ENCODE measurements around the gene POU3F2.

POU3F2 gene

DNA sequence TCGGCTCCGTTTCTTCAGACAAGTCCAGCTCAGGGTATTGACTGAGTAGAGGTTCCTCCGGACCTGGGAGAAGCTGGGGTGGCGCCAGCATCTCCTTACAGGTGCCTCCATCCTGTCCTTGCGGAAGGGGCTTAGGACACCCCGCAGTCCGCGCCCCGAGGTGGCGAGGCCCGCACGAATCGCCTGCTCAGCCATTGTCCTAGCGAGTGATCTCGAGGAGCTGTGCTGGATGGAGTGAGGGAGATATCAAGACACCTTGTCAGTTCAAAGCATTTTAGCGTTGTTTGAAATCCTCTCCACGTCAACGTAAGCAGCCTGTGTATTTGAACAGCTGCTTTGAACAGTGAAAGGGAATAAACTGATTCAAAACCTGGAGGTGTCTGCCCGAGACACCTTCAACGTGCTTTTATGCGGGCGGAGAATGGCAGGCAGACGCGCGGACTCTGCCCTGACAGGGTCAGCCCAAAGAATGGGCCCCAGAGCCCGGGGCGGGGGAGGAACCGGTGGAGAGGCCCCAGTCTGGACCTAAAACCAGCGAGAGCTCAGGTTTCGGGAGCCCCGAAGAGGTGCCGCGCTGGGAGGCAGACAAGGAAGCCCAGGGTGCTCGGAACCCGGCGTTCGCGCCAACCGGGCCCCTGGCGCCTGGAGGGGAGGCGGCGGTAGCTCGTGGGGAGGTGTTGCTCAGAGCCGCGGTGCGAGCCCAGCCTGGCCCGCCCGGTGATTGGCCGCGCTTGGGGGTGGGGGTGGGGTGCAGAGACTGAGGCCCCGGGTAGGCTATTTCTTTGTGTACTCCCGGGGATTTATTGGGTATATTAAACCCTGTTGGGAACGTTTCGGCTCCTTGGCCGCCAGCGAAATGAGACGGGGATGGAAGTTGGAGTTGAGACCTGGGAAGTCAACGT, 3.1 kb upstream of the POU3F2 start:
- no peak overlapping the region for H3K27ac ChIP-seq (ENCODE audit: low read depth in 2 of 2, low read length in 2 of 2)
- H3K4me1 ChIP-seq (ENCODE audit: control insufficient read depth in 2 of 2, insufficient read depth in 2 of 2, low read length in 2 of 2), result peaks cover 17 to 21% of the 10 kb centered on the region in 2 donors
- H3K9ac ChIP-seq (ENCODE audit: low read depth in 1 of 2, low read length in 2 of 2), result no peak overlapping the region

DNA sequence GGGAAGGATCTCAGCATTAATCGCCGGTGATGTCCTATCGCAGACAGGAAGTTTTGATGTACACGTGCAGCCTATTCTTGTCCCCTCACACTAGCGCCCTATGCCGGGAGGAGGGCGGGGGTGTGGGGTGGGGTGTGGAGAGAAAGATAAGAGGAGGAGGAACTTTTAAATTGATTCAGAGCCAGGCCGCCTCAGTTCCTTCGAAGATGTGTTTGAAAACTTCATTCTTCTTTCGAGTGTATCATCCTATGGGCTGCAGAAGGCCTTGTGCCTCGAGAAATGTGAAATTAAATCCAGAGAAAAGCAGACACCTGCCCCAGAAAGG, 2.5 kb upstream of the POU3F2 start:
- Histone ChIP-seq H3K36me3 (ENCODE audit: control insufficient read depth in 2 of 2, insufficient read depth in 2 of 2, low read length in 2 of 2) (no peaks in the 10 kb centered on the region), H3K4me1 (ENCODE audit: control insufficient read depth in 2 of 2, insufficient read depth in 2 of 2, low read length in 2 of 2) (peaks cover 17 to 21% of the 10 kb centered on the region in 2 donors), H3K9ac (ENCODE audit: low read depth in 1 of 2, low read length in 2 of 2) (no peak overlapping the region), H3K9me3 (ENCODE audit: control insufficient read depth in 2 of 2, low read length in 2 of 2) (no peaks in the 10 kb centered on the region), H3K27ac (ENCODE audit: low read depth in 2 of 2, low read length in 2 of 2) (no peak overlapping the region), H3K27me3 (ENCODE audit: control insufficient read depth in 2 of 2, insufficient read depth in 2 of 2, low read length in 2 of 2) (peaks cover 68 to 79% of the 10 kb centered on the region in 2 donors), H3K4me3 (ENCODE audit: low read length in 2 of 2) (no peak overlapping the region)

More for the DNA sequence above, 3.1 kb upstream of the POU3F2 start:
- Histone ChIP-seq H3K27me3 (ENCODE audit: control insufficient read depth in 2 of 2, insufficient read depth in 2 of 2, low read length in 2 of 2) (peaks cover 68 to 79% of the 10 kb centered on the region in 2 donors), H3K36me3 (ENCODE audit: control insufficient read depth in 2 of 2, insufficient read depth in 2 of 2, low read length in 2 of 2) (no peaks in the 10 kb centered on the region), H3K9me3 (ENCODE audit: control insufficient read depth in 2 of 2, low read length in 2 of 2) (no peaks in the 10 kb centered on the region), H3K4me3 (ENCODE audit: low read length in 2 of 2) (no peak overlapping the region)

DNA sequence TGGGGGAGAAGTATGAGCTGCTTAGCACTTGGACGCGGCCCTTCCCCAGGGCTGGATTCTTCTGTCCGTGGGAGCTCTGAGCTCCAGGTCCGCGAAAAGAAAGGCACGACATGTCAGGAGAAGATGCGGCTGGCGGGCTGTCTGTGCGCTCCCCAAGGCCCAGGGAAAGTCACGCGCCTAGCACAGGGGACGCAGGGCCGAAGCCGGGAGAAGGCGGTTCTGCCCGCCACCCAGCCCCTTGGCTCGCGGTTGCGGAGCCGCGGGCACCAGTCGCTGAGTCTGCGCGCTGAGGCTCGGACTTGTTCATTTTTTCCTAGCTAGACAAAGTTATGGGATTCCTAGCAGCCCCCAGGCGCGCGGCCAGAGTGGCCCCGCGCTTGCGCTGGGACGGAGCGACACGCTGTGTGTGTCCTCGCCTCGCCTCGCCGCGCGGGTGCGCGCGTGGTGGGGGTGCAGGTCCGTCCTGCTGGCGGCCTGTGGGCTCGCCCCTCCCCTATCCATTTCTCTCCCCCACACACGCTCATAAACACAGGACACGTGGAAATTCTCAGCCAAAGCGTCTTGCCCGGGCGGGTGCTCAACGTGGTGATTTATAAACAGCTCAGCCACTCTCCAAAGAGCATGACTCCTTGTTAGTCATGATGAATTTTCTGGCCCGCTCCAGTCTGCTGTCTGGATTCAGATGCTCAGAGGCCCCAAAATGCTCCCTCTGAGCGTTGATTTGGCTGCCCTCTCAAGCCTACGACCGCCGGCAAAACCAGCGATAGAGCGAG, 1.9 kb upstream of the POU3F2 start:
- Histone ChIP-seq H3K9ac (ENCODE audit: low read depth in 1 of 2, low read length in 2 of 2) (no peak overlapping the region), H3K27ac (ENCODE audit: low read depth in 2 of 2, low read length in 2 of 2) (no peak overlapping the region), H3K9me3 (ENCODE audit: control insufficient read depth in 2 of 2, low read length in 2 of 2) (no peaks in the 10 kb centered on the region), H3K4me3 (ENCODE audit: low read length in 2 of 2) (peak overlapping the region; percentile 50 to 65), H3K27me3 (ENCODE audit: control insufficient read depth in 2 of 2, insufficient read depth in 2 of 2, low read length in 2 of 2) (peaks cover 68 to 80% of the 10 kb centered on the region in 2 donors), H3K36me3 (ENCODE audit: control insufficient read depth in 2 of 2, insufficient read depth in 2 of 2, low read length in 2 of 2) (no peaks in the 10 kb centered on the region), H3K4me1 (ENCODE audit: control insufficient read depth in 2 of 2, insufficient read depth in 2 of 2, low read length in 2 of 2) (peaks cover 17 to 21% of the 10 kb centered on the region in 2 donors)

DNA sequence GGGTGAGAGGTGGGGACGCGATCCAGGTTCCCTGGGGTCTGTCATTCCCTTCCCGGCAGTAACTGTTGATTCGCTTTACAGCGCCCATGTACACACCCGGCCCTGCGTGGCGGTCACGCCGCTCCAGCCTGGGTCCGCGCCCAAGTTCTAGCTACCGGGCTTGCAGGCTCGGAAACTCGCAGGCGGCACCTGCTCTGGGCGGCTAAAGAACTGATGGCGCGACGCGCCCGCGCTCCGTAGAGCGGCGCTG, 1.4 kb upstream of the POU3F2 start:
- Histone ChIP-seq H3K36me3 (ENCODE audit: control insufficient read depth in 2 of 2, insufficient read depth in 2 of 2, low read length in 2 of 2) (no peaks in the 10 kb centered on the region), H3K4me1 (ENCODE audit: control insufficient read depth in 2 of 2, insufficient read depth in 2 of 2, low read length in 2 of 2) (peaks cover 17 to 21% of the 10 kb centered on the region in 2 donors), H3K9me3 (ENCODE audit: control insufficient read depth in 2 of 2, low read length in 2 of 2) (no peaks in the 10 kb centered on the region), H3K4me3 (ENCODE audit: low read length in 2 of 2) (peak overlapping the region; percentile 50 to 65), H3K27me3 (ENCODE audit: control insufficient read depth in 2 of 2, insufficient read depth in 2 of 2, low read length in 2 of 2) (peaks cover 68 to 80% of the 10 kb centered on the region in 2 donors), H3K27ac (ENCODE audit: low read depth in 2 of 2, low read length in 2 of 2) (no peak overlapping the region), H3K9ac (ENCODE audit: low read depth in 1 of 2, low read length in 2 of 2) (no peak overlapping the region)

DNA sequence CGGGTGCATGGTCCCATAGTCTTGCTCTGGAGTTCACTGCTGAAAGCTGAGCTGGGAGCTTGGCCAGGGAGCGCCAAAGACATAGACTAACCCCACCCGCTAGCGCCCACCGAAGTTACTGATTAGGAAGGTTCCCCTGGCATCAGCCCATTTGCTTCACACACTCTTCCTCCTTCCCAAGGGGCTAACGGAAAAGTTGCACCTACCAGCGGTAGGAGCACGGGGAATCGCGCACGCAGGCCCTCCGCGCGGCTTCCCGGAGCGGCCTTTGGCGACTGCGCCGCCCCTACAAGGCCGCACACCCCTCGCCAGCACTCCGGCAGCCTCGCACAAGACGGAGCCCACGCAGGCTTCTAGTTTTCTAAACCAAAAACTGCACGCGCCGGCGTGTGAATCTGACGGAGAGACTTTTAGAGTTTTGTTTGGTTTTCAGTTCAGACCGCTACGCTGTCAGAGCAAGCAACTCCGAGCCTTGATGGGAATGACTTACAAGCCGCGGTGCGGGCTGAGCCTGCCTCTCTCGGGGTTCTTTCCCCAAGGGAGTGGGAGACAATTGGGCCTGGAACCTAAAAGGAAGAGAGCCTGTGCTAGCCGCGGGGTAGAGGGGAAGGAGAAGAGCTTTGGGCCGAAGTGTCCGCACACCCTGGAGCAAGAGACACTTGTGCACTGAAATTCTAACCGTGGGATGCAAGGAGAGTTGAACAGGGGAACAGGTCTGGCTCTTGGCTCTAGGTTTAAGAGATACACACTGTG, 891 bp upstream of the POU3F2 start:
- H3K9ac ChIP-seq (ENCODE audit: low read depth in 1 of 2, low read length in 2 of 2), result no peak overlapping the region
- peaks cover 65 to 80% of the 10 kb centered on the region in 2 donors for H3K27me3 ChIP-seq (ENCODE audit: control insufficient read depth in 2 of 2, insufficient read depth in 2 of 2, low read length in 2 of 2)
- H3K4me1 ChIP-seq (ENCODE audit: control insufficient read depth in 2 of 2, insufficient read depth in 2 of 2, low read length in 2 of 2), result peaks cover 17 to 21% of the 10 kb centered on the region in 2 donors
- H3K4me3 ChIP-seq (ENCODE audit: low read length in 2 of 2), result peak overlapping the region; percentile 50 to 65
- no peaks in the 10 kb centered on the region for H3K36me3 ChIP-seq (ENCODE audit: control insufficient read depth in 2 of 2, insufficient read depth in 2 of 2, low read length in 2 of 2)
- no peak overlapping the region for H3K27ac ChIP-seq (ENCODE audit: low read depth in 2 of 2, low read length in 2 of 2)
- H3K9me3 ChIP-seq (ENCODE audit: control insufficient read depth in 2 of 2, low read length in 2 of 2), result no peaks in the 10 kb centered on the region

DNA sequence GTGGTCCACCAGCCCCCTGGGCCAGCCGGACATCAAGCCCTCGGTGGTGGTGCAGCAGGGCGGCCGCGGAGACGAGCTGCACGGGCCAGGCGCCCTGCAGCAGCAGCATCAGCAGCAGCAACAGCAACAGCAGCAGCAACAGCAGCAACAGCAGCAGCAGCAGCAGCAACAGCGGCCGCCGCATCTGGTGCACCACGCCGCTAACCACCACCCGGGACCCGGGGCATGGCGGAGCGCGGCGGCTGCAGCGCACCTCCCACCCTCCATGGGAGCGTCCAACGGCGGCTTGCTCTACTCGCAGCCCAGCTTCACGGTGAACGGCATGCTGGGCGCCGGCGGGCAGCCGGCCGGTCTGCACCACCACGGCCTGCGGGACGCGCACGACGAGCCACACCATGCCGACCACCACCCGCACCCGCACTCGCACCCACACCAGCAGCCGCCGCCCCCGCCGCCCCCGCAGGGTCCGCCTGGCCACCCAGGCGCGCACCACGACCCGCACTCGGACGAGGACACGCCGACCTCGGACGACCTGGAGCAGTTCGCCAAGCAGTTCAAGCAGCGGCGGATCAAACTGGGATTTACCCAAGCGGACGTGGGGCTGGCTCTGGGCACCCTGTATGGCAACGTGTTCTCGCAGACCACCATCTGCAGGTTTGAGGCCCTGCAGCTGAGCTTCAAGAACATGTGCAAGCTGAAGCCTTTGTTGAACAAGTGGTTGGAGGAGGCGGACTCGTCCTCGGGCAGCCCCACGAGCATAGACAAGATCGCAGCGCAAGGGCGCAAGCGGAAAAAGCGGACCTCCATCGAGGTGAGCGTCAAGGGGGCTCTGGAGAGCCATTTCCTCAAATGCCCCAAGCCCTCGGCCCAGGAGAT, 1.0 kb downstream of the POU3F2 start:
- Histone ChIP-seq H3K36me3 (ENCODE audit: control insufficient read depth in 2 of 2, insufficient read depth in 2 of 2, low read length in 2 of 2) (no peaks in the 10 kb centered on the region), H3K27me3 (ENCODE audit: control insufficient read depth in 2 of 2, insufficient read depth in 2 of 2, low read length in 2 of 2) (peaks cover 69 to 81% of the 10 kb centered on the region in 2 donors), H3K4me1 (ENCODE audit: control insufficient read depth in 2 of 2, insufficient read depth in 2 of 2, low read length in 2 of 2) (peaks cover 17 to 21% of the 10 kb centered on the region in 2 donors), H3K9ac (ENCODE audit: low read depth in 1 of 2, low read length in 2 of 2) (no peak overlapping the region), H3K27ac (ENCODE audit: low read depth in 2 of 2, low read length in 2 of 2) (no peak overlapping the region), H3K4me3 (ENCODE audit: low read length in 2 of 2) (peak overlapping the region in 1 of 2 donors; percentile 13), H3K9me3 (ENCODE audit: control insufficient read depth in 2 of 2, low read length in 2 of 2) (no peaks in the 10 kb centered on the region)

DNA sequence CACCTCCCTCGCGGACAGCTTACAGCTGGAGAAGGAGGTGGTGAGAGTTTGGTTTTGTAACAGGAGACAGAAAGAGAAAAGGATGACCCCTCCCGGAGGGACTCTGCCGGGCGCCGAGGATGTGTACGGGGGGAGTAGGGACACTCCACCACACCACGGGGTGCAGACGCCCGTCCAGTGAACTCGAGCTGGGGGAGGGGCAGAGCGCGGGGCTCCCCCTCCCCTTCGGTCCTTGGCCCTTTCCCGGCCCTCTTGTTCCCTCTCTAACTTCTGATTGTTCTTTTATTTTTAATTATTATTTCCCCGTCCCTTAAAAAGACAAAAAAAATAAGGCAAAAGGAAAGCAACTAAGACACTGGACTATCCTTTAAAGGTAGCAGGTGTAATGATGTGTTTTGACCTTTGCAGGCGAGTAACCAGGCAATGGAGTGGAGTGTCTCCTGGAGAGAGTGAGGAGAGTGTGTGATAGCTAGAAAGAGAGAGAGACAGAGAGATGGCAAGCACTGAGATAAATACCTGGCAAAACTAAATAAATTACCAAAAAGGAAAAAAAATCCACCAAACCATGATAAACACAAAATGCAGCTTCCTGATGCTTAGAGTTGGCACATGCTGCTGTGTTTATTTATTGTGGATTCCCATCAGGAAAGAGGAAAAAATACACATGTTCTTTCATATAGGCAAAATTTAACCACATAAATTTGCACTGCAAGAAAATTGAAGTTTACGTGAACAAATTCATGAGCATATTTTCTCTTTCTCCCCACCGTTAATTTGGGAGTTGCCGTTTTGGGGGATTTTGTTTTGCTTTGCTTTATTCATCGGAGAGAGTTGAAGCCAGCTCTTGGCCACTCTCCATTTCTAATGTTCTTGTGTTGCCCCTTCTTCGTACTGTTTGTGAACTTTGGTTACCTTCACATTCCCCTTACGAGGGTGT, 1.9 kb downstream of the POU3F2 start:
- peaks cover 16 to 17% of the 10 kb centered on the region in 2 donors for H3K4me1 ChIP-seq (ENCODE audit: control insufficient read depth in 2 of 2, insufficient read depth in 2 of 2, low read length in 2 of 2)
- peaks cover 68 to 78% of the 10 kb centered on the region in 2 donors for H3K27me3 ChIP-seq (ENCODE audit: control insufficient read depth in 2 of 2, insufficient read depth in 2 of 2, low read length in 2 of 2)
- no peaks in the 10 kb centered on the region for H3K9me3 ChIP-seq (ENCODE audit: control insufficient read depth in 2 of 2, low read length in 2 of 2)
- peak overlapping the region in 1 of 2 donors; percentile 13 for H3K4me3 ChIP-seq (ENCODE audit: low read length in 2 of 2)
- no peak overlapping the region for H3K9ac ChIP-seq (ENCODE audit: low read depth in 1 of 2, low read length in 2 of 2)
- H3K36me3 ChIP-seq (ENCODE audit: control insufficient read depth in 2 of 2, insufficient read depth in 2 of 2, low read length in 2 of 2), result no peaks in the 10 kb centered on the region
- no peak overlapping the region for H3K27ac ChIP-seq (ENCODE audit: low read depth in 2 of 2, low read length in 2 of 2)

DNA sequence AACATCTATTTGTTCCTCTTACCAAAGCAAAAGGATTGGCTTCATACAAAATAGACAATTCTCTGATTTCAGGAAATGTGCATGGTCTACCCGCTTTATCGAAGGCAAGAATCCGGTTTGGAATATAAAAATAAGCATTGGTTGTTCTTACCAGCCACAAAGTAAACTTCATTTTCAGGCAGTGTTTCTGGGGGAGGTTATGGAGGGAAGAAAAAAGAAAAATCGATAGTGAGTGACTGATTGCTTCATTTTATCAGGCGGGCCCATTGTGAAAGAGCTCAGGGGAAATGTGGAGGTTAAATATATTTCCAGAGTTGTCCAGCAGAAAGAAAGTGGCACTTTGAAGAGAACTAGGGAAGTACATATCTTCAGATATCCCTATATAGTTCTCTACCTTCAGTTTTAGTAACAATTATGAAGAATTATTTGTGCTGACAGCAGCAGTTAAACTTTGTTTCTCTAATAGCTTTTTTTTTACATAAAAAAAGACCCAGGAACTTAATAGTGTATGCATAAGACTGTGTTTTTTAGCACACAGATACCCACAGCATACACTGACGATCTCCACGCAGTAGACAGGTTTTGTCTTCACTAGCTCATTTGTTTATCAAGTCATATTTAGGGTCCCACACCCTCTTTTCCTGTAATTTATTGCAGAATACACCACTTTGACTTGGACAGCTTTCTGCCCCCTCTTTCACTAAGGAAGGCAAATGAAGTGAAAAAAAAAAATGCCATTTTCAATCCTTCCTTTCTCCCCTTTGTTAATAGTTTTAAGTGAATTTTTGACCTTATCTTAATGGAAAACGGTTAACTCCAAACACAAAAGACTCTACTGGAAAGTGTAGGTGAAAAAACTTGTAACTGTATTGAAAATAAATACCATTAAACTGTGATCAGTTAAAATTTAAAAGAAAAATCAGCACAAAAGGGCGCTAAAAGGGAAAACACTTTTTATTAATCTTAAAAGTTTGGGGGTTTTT, 2.9 kb downstream of the POU3F2 start:
- no peak overlapping the region for H3K9ac ChIP-seq (ENCODE audit: low read depth in 1 of 2, low read length in 2 of 2)
- no peaks in the 10 kb centered on the region for H3K36me3 ChIP-seq (ENCODE audit: control insufficient read depth in 2 of 2, insufficient read depth in 2 of 2, low read length in 2 of 2)
- H3K9me3 ChIP-seq (ENCODE audit: control insufficient read depth in 2 of 2, low read length in 2 of 2), result no peaks in the 10 kb centered on the region
- peaks cover 72 to 82% of the 10 kb centered on the region in 2 donors for H3K27me3 ChIP-seq (ENCODE audit: control insufficient read depth in 2 of 2, insufficient read depth in 2 of 2, low read length in 2 of 2)
- H3K4me1 ChIP-seq (ENCODE audit: control insufficient read depth in 2 of 2, insufficient read depth in 2 of 2, low read length in 2 of 2), result peaks cover 12 to 15% of the 10 kb centered on the region in 2 donors
- H3K4me3 ChIP-seq (ENCODE audit: low read length in 2 of 2), result no peak overlapping the region
- H3K27ac ChIP-seq (ENCODE audit: low read depth in 2 of 2, low read length in 2 of 2), result no peak overlapping the region
